Stomach smooth muscle (tissue), 2 donors: ENCODE results near the gene ZBTB40.

ENCODE experiments used
- H3K27ac ChIP-seq: one replicate; pipeline ENCODE4 v1.7.0; 2013; ENCODE audit warnings: mild to moderate bottlenecking, low read length, inconsistent platforms
- H3K27me3 ChIP-seq, 2 donors: one replicate each; pipeline ENCODE4 v1.7.0; 2013; ENCODE audit warnings: low read length in 2 of 2; ENCODE audit not compliant: insufficient read depth in 2 of 2, control insufficient read depth in 1 of 2
- H3K36me3 ChIP-seq, 2 donors: one replicate each; pipeline ENCODE4 v1.7.0; 2013; ENCODE audit warnings: low read length in 2 of 2; ENCODE audit not compliant: control insufficient read depth in 2 of 2, insufficient read depth in 2 of 2
- H3K4me1 ChIP-seq: one replicate; pipeline ENCODE4 v1.7.0; 2013; ENCODE audit warnings: low read length; ENCODE audit not compliant: control insufficient read depth, insufficient read depth
- H3K4me3 ChIP-seq, 2 donors: one replicate each; pipeline ENCODE4 v1.7.0; 2013; ENCODE audit warnings: low read length in 2 of 2
- H3K9ac ChIP-seq, 2 donors: one replicate each; pipeline ENCODE4 v1.7.0; 2013; ENCODE audit warnings: low read length in 2 of 2, mild to moderate bottlenecking in 1 of 2
- H3K9me3 ChIP-seq, 2 donors: one replicate each; pipeline ENCODE4 v1.7.0; 2013; ENCODE audit warnings: low read length in 2 of 2; ENCODE audit not compliant: control insufficient read depth in 2 of 2
- donor health status: healthy.
- donor health status: Pancreatic carcinoma.

ZBTB40 gene

GRCh38 chr1:22518379-22518778, 66.7 kb downstream of the ZBTB40 start:
- no peak overlapping the region for H3K4me3 ChIP-seq
- no peaks in the 10 kb centered on the region for H3K9me3 ChIP-seq
- peak overlapping the region in 1 of 2 donors; percentile 21 for H3K9ac ChIP-seq
- peaks cover 60 to 81% of the 10 kb centered on the region in 2 donors for H3K36me3 ChIP-seq
- H3K27me3 ChIP-seq, result no peaks in the 10 kb centered on the region
- H3K4me1 ChIP-seq, result peaks cover 9% of the 10 kb centered on the region
- no peak overlapping the region for H3K27ac ChIP-seq

- Histone ChIP-seq H3K4me1 (peaks cover 9% of the 10 kb centered on the region), H3K27ac (no peak overlapping the region), H3K4me3 (no peak overlapping the region), H3K9me3 (no peaks in the 10 kb centered on the region), H3K9ac (no peak overlapping the region), H3K36me3 (peaks cover 59 to 82% of the 10 kb centered on the region in 2 donors), H3K27me3 (no peaks in the 10 kb centered on the region)
These were observed 69.2 kb downstream of the ZBTB40 start for GRCh38 chr1:22520871-22521270.

- H3K9ac ChIP-seq, result no peak overlapping the region
- H3K4me1 ChIP-seq, result peaks cover 9% of the 10 kb centered on the region
- H3K4me3 ChIP-seq, result no peak overlapping the region
- no peaks in the 10 kb centered on the region for H3K27me3 ChIP-seq
- H3K27ac ChIP-seq, result no peak overlapping the region
- peaks cover 62 to 82% of the 10 kb centered on the region in 2 donors for H3K36me3 ChIP-seq
- H3K9me3 ChIP-seq, result no peaks in the 10 kb centered on the region
These were observed 70.0 kb downstream of the ZBTB40 start for GRCh38 chr1:22521692-22522091.

- Histone ChIP-seq H3K27me3 (no peaks in the 10 kb centered on the region), H3K4me1 (peaks cover 9% of the 10 kb centered on the region), H3K9me3 (no peaks in the 10 kb centered on the region), H3K36me3 (peaks cover 59 to 81% of the 10 kb centered on the region in 2 donors), H3K27ac (no peak overlapping the region), H3K4me3 (no peak overlapping the region), H3K9ac (no peak overlapping the region)
These were observed 70.6 kb downstream of the ZBTB40 start for GRCh38 chr1:22522221-22522743.

GRCh38 chr1:22524481-22524880, 72.8 kb downstream of the ZBTB40 start:
- Histone ChIP-seq H3K9me3 (no peaks in the 10 kb centered on the region), H3K27ac (no peak overlapping the region), H3K9ac (no peak overlapping the region), H3K4me1 (no peaks in the 10 kb centered on the region), H3K36me3 (peaks cover 50 to 76% of the 10 kb centered on the region in 2 donors), H3K4me3 (no peak overlapping the region), H3K27me3 (no peaks in the 10 kb centered on the region)

GRCh38 chr1:22525211-22525610, 73.6 kb downstream of the ZBTB40 start:
- Histone ChIP-seq H3K36me3 (peaks cover 44 to 68% of the 10 kb centered on the region in 2 donors), H3K9me3 (no peaks in the 10 kb centered on the region), H3K4me1 (peaks cover 7% of the 10 kb centered on the region), H3K4me3 (no peak overlapping the region), H3K27ac (no peak overlapping the region), H3K27me3 (no peaks in the 10 kb centered on the region), H3K9ac (no peak overlapping the region)

- H3K4me3 ChIP-seq, result no peak overlapping the region
- no peak overlapping the region for H3K9ac ChIP-seq
These were observed 74.0 kb downstream of the ZBTB40 start for GRCh38 chr1:22525646-22526045.

GRCh38 chr1:22526098-22526497, 74.4 kb downstream of the ZBTB40 start:
- Histone ChIP-seq H3K4me1 (peaks cover 16% of the 10 kb centered on the region), H3K4me3 (no peak overlapping the region), H3K9me3 (no peaks in the 10 kb centered on the region), H3K27me3 (no peaks in the 10 kb centered on the region), H3K27ac (no peak overlapping the region), H3K9ac (no peak overlapping the region), H3K36me3 (peaks cover 35 to 60% of the 10 kb centered on the region in 2 donors)

More at GRCh38 chr1:22525646-22526045, 74.0 kb downstream of the ZBTB40 start:
- peaks cover 39 to 65% of the 10 kb centered on the region in 2 donors for H3K36me3 ChIP-seq
- peaks cover 12% of the 10 kb centered on the region for H3K4me1 ChIP-seq
- H3K9me3 ChIP-seq, result no peaks in the 10 kb centered on the region
- no peaks in the 10 kb centered on the region for H3K27me3 ChIP-seq
- H3K27ac ChIP-seq, result no peak overlapping the region

GRCh38 chr1:22526677-22527076, 75.0 kb downstream of the ZBTB40 start:
- no peak overlapping the region for H3K9ac ChIP-seq
- H3K36me3 ChIP-seq, result peaks cover 29 to 54% of the 10 kb centered on the region in 2 donors
- H3K4me1 ChIP-seq, result peaks cover 21% of the 10 kb centered on the region
- H3K4me3 ChIP-seq, result no peak overlapping the region
- no peak overlapping the region for H3K27ac ChIP-seq
- no peaks in the 10 kb centered on the region for H3K27me3 ChIP-seq
- H3K9me3 ChIP-seq, result no peaks in the 10 kb centered on the region

GRCh38 chr1:22527122-22527521, 75.5 kb downstream of the ZBTB40 start:
- peaks cover 26 to 50% of the 10 kb centered on the region in 2 donors for H3K36me3 ChIP-seq
- no peak overlapping the region for H3K27ac ChIP-seq
- peaks cover 26% of the 10 kb centered on the region for H3K4me1 ChIP-seq
- H3K4me3 ChIP-seq, result no peak overlapping the region
- no peaks in the 10 kb centered on the region for H3K9me3 ChIP-seq
- H3K9ac ChIP-seq, result no peak overlapping the region
- no peaks in the 10 kb centered on the region for H3K27me3 ChIP-seq

- H3K4me3 ChIP-seq, result no peak overlapping the region
- no peaks in the 10 kb centered on the region for H3K27me3 ChIP-seq
- peaks cover 23 to 47% of the 10 kb centered on the region in 2 donors for H3K36me3 ChIP-seq
- no peaks in the 10 kb centered on the region for H3K9me3 ChIP-seq
- H3K4me1 ChIP-seq, result peaks cover 31% of the 10 kb centered on the region
- no peak overlapping the region for H3K27ac ChIP-seq
- H3K9ac ChIP-seq, result no peak overlapping the region
These were observed 76.1 kb downstream of the ZBTB40 start for GRCh38 chr1:22527555-22528296.
